T-helper 1 cell treated with Interleukin-12 subunit alpha and Interleukin-12 subunit beta and Interleukin-4 antibody, amounts not matched to agents 30 μg/mL and 1 μg/mL, for 36 hours (primary cell): ENCODE measurements around the gene TRAF2.

ENCODE experiments used
- H3K27ac Mint-ChIP-seq: one replicate; pipeline ENCODE4 v1.8.0; 2021; ENCODE audit warnings: mild to moderate bottlenecking, mixed read lengths
- H3K27me3 Mint-ChIP-seq: one replicate; pipeline ENCODE4 v1.8.0; 2021; ENCODE audit warnings: low read depth, mixed read lengths
- H3K36me3 Mint-ChIP-seq: one replicate; pipeline ENCODE4 v1.8.0; 2021; ENCODE audit warnings: low read depth, mixed read lengths
- H3K4me1 Mint-ChIP-seq: one replicate; pipeline ENCODE4 v1.8.0; 2021; ENCODE audit warnings: low read depth, mixed read lengths
- H3K4me3 Mint-ChIP-seq: one replicate; pipeline ENCODE4 v1.8.0; 2021; ENCODE audit warnings: mild to moderate bottlenecking, moderate library complexity, mixed read lengths
- H3K9me3 Mint-ChIP-seq: one replicate; pipeline ENCODE4 v1.8.0; 2021; ENCODE audit warnings: mixed read lengths

The TRAF2 gene

DNA sequence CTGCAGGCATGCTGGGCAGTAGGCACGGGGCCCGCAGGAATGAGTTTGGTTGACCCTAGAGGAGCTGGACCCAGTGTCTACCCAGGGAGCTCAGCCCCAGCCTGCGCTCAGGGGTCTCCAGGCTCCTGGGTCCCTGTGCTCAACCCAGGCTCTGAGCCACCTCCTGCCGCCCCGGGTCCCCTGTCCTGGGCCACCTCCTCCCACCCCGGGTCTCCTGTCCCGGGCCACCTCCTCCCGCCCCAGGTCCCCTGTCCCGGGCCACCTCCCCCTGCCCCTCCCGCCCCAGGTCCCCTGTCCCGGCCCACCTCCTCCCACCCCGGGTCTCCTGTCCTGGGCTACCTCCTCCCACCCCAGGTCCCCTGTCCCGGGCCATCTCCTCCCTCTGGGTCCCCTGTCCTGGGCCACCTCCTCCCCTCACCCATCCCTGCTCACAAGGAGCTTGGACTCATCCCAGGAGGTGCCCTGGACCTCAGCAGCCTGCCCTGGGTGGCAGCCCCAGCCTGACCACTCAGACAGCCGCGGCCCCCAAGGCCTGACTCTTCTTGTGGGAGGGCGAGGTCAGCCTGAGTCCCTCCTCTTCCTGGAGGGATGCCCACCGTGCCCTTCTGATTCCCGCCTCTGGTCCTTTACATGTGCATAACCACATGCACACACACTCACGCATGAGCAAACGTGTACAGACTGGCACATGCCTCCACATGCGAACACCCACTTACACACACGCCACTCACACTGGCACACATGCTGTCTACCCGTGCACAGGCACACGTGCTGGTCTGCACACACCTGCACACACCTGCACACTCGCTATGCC is 68.2 kb downstream of the TRAF2 start:
- H3K4me3 Mint-ChIP-seq = no peak overlapping the region
- H3K27ac Mint-ChIP-seq = no peak overlapping the region

DNA sequence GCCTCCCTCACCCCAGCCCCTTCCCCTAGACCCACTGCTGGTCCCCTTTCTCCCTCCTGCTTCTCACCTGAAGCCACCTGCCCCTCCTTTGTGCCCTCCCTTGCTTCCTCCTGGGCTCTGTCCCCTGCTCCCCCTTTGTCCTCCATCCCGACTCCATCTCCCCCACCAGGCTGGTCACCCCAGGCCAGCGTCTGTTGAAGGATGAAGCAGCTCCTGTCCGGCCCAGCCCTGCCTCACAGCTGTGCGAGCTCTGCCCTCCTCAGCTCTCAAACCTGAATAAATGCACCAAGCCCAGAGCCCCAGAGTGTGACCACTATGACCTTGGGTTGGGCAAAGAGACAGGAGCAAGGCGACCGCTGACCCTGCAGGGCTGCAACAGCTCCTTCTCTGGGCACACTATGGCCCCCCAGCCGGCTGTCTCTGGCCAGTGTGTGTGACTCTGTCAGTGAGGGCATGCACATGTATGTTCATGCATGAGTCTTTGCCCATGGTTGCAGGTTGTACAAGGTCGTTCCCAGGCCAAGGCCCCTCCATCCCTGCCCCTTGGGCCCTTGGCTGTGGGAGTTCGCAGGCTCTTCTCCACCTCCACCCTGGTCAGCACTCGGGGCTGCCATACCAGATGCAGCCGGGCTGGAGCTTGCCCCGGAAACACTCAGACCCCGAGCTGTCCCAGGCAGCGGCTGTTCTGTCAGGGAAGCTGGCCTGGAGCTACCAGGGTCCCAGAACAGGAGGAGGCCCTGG is 69.1 kb downstream of the TRAF2 start:
- no peak overlapping the region for H3K4me3 Mint-ChIP-seq
- no peaks in the 10 kb centered on the region for H3K27me3 Mint-ChIP-seq
- peaks cover 9% of the 10 kb centered on the region for H3K9me3 Mint-ChIP-seq
- H3K36me3 Mint-ChIP-seq = no peaks in the 10 kb centered on the region
- H3K27ac Mint-ChIP-seq = peak overlapping the region; percentile 55
- peaks cover 2% of the 10 kb centered on the region for H3K4me1 Mint-ChIP-seq

More for the DNA sequence above, 68.2 kb downstream of the TRAF2 start:
- peaks cover 9% of the 10 kb centered on the region for H3K9me3 Mint-ChIP-seq
- H3K27me3 Mint-ChIP-seq = no peaks in the 10 kb centered on the region
- H3K4me1 Mint-ChIP-seq = no peaks in the 10 kb centered on the region
- no peaks in the 10 kb centered on the region for H3K36me3 Mint-ChIP-seq

DNA sequence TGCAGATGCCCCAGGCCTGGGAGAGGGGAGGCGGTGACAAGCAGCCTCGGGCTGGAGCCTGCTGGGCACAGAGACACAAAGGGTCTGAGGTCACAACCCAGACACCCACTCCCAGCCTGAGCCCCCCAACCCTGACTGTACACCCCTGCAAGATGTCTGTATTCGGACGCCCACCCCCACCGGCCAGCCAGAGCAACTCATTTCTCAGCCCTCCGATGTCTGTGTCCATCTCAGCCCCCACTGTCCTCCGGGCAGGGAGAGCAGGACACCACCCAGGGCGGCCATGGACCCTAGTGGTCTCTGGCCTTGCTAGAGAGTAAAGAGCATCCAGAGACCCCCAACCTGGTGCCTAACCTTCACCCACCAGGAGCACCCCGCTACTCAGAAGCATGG is 69.6 kb downstream of the TRAF2 start:
- H3K27me3 Mint-ChIP-seq = no peaks in the 10 kb centered on the region
- no peak overlapping the region for H3K27ac Mint-ChIP-seq
- H3K36me3 Mint-ChIP-seq = no peaks in the 10 kb centered on the region
- peaks cover 9% of the 10 kb centered on the region for H3K9me3 Mint-ChIP-seq
- H3K4me3 Mint-ChIP-seq = no peak overlapping the region
- peaks cover 2% of the 10 kb centered on the region for H3K4me1 Mint-ChIP-seq

- Mint-ChIP-seq H3K36me3 (no peaks in the 10 kb centered on the region), H3K27me3 (no peaks in the 10 kb centered on the region), H3K9me3 (peaks cover 9% of the 10 kb centered on the region), H3K4me1 (peaks cover 2% of the 10 kb centered on the region), H3K27ac (no peak overlapping the region), H3K4me3 (no peak overlapping the region)
Observed at GRCh38 chr9:136956604-136957003, 70.3 kb downstream of the TRAF2 start.

DNA sequence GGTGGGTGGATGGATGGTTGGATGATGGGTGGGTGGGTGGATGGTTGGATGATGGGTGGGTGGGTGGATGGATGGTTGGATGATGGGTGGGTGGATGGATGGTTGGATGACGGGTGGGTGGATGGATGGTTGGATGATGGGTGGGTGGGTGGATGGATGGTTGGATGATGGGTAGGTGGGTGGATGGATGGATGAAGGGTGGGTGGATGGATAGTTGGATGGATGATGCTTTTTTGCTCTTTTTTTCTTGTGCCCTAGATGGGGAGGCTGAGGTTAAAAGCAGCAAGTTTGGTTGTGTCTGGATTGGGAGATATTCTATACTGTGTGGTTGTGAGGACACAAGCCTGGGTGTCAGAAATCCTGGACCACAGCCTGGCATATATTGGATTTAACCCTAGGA is 71.1 kb downstream of the TRAF2 start:
- Mint-ChIP-seq H3K27ac (no peak overlapping the region), H3K4me3 (no peak overlapping the region), H3K27me3 (no peaks in the 10 kb centered on the region), H3K36me3 (no peaks in the 10 kb centered on the region), H3K9me3 (peaks cover 9% of the 10 kb centered on the region), H3K4me1 (peaks cover 2% of the 10 kb centered on the region)

GRCh38 chr9:136957901-136958300 is 71.6 kb downstream of the TRAF2 start:
- Mint-ChIP-seq H3K9me3 (peaks cover 9% of the 10 kb centered on the region), H3K27ac (no peak overlapping the region), H3K4me1 (peaks cover 4% of the 10 kb centered on the region), H3K27me3 (no peaks in the 10 kb centered on the region), H3K4me3 (no peak overlapping the region), H3K36me3 (no peaks in the 10 kb centered on the region)

- no peaks in the 10 kb centered on the region for H3K27me3 Mint-ChIP-seq
- no peak overlapping the region for H3K4me3 Mint-ChIP-seq
- H3K4me1 Mint-ChIP-seq = peaks cover 4% of the 10 kb centered on the region
- H3K27ac Mint-ChIP-seq = no peak overlapping the region
- H3K9me3 Mint-ChIP-seq = peaks cover 9% of the 10 kb centered on the region
- H3K36me3 Mint-ChIP-seq = no peaks in the 10 kb centered on the region
Observed at GRCh38 chr9:136958473-136958872, 72.2 kb downstream of the TRAF2 start.

DNA sequence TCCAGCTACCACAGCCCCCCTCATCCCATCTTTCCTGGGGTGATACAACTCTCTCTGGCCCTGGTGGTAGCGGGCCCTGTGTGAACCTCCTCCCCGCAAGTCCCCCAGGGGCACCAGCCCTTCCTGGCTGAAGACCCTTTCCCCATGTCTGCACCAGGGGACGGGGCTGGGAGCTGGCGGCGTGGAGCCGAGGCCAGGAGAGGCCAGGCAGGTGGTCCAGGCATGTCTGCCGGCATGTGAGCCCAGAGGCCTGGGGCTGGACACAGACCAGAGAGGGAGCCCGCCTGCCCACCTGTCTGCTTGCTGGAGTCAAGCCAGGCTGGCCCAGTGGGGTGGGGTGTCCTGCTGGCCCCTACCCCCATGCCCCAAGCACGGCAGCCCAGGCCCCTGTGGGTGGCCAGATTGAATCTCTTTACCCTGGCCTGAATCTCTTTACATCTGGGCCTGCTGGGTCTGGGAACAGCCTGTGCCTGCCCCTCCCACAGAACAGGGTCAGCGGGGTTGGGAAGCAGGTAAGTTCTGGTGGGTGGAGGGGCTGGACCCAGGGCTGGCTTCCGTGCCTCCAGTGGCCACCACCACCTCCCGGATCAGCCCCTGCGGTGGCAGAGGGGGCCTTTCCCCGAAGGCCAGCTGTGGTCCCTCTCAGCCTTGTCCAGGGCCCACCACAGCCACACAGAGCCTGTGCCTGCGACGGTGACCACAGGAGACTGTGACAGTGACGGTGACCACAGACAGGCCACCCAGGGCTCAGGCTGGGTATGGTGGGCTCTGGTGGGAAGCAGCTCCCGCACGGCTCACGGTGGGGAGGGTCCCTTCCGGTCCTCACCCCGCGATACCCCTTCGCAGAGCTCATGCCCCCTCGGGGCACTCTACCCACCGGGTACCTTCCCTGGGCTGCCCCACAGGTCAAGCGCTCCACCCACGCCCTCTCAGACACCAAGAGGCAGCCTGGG is 72.9 kb downstream of the TRAF2 start:
- Mint-ChIP-seq H3K9me3 (peaks cover 9% of the 10 kb centered on the region), H3K4me3 (no peak overlapping the region), H3K36me3 (no peaks in the 10 kb centered on the region), H3K27ac (no peak overlapping the region), H3K4me1 (peaks cover 4% of the 10 kb centered on the region), H3K27me3 (no peaks in the 10 kb centered on the region)

DNA sequence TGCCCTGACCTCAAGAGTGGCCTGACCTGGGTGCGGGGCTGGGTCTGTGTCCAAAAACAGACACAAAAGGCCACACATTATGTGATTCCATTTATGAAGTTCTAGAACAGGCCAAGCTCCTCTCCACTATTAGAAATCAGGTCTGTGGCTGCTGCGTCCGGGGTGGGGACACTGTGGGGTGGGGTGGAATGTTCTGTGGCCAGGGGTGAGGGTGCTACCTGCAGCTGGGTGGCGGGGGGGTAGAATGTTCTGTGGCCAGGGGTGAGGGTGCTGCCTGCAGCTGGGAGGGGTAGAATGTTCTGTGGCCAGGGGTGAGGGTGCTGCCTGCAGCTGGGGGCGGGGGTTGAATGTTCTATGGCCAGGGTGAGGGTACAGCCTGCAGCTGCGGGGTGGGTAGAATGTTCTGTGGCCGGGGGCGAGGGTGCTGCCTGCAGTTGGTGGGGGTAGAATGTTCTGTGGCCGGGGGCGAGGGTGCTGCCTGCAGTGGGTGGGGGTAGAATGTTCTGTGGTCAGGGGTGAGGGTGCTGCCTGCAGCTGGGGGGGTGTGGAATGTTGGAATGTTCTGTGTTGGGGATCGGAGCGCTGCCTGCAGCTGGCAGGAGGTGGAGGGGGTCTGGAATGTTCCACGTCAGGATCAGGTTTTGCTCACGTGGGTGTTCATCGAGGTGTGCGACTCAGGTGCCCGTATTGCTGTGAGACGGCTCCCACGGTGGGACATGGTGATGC is 74.1 kb downstream of the TRAF2 start:
- no peaks in the 10 kb centered on the region for H3K36me3 Mint-ChIP-seq
- peak overlapping the region; percentile 50 for H3K4me3 Mint-ChIP-seq
- H3K27me3 Mint-ChIP-seq = no peaks in the 10 kb centered on the region
- peaks cover 10% of the 10 kb centered on the region for H3K4me1 Mint-ChIP-seq
- H3K9me3 Mint-ChIP-seq = peaks cover 9% of the 10 kb centered on the region
- peak overlapping the region; percentile 70 for H3K27ac Mint-ChIP-seq

GRCh38 chr9:136960938-136961275 is 74.6 kb downstream of the TRAF2 start:
- peaks cover 9% of the 10 kb centered on the region for H3K9me3 Mint-ChIP-seq
- H3K27ac Mint-ChIP-seq = no peak overlapping the region
- no peaks in the 10 kb centered on the region for H3K27me3 Mint-ChIP-seq
- no peak overlapping the region for H3K4me3 Mint-ChIP-seq
- peaks cover 13% of the 10 kb centered on the region for H3K4me1 Mint-ChIP-seq
- H3K36me3 Mint-ChIP-seq = no peaks in the 10 kb centered on the region

GRCh38 chr9:136961279-136962065 is 75.2 kb downstream of the TRAF2 start:
- Mint-ChIP-seq H3K27me3 (no peaks in the 10 kb centered on the region), H3K27ac (no peak overlapping the region), H3K36me3 (no peaks in the 10 kb centered on the region), H3K4me1 (peaks cover 13% of the 10 kb centered on the region), H3K9me3 (peaks cover 4% of the 10 kb centered on the region), H3K4me3 (no peak overlapping the region)

DNA sequence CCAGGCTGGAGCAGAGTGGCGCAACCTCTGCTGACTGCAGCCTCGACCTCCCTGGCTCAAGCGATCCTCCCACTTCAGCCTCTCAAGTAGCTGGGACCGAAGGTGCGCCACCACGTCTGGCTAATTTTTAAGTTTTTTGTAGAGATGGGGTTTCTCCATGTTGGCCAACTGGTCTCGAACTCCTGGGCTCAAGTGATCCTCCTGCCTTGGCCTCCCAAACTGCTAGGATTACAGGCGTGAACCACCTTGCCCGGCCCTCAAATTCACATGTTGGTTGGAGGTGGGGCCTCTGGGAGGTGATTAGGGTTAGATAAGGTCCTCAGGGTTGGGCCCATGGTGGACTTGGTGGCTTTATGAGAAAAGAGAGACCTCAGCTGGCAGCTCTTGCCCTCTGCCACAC is 75.8 kb downstream of the TRAF2 start:
- Mint-ChIP-seq H3K4me3 (no peak overlapping the region), H3K36me3 (no peaks in the 10 kb centered on the region), H3K27ac (no peak overlapping the region), H3K4me1 (peaks cover 13% of the 10 kb centered on the region), H3K27me3 (no peaks in the 10 kb centered on the region), H3K9me3 (no peaks in the 10 kb centered on the region)

- no peak overlapping the region for H3K27ac Mint-ChIP-seq
- no peaks in the 10 kb centered on the region for H3K9me3 Mint-ChIP-seq
- H3K4me1 Mint-ChIP-seq = peaks cover 13% of the 10 kb centered on the region
- no peak overlapping the region for H3K4me3 Mint-ChIP-seq
- no peaks in the 10 kb centered on the region for H3K27me3 Mint-ChIP-seq
- H3K36me3 Mint-ChIP-seq = no peaks in the 10 kb centered on the region
Observed at GRCh38 chr9:136962701-136963248, 76.5 kb downstream of the TRAF2 start.
